Left ventricle myocardium inferior (tissue), 1 donor: ENCODE results near the gene KIRREL3. TPM values are rescaled to one million over a fixed set of nuclear protein-coding genes. Genes with fewer than 3 reads are reported as not detected.

Experiments used
- DNase-seq: peaks from one replicate; pipeline ENCODE4 v3.0.0-alpha.2; 2020
- H3K27ac ChIP-seq: fragments of 200-600 bp; replicated peaks from 2 replicates; pipeline ENCODE4 v1.8.0; 2021
- H3K27me3 ChIP-seq: fragments of 200-600 bp; 2 replicates; pipeline ENCODE4 v1.8.0; 2021; ENCODE audit warnings: low read depth
- H3K36me3 ChIP-seq: fragments of 200-600 bp; 2 replicates; pipeline ENCODE4 v1.8.0; 2021
- H3K4me1 ChIP-seq: fragments of 200-600 bp; 2 replicates; pipeline ENCODE4 v1.8.0; 2021
- H3K4me3 ChIP-seq: fragments of 200-600 bp; 2 replicates; pipeline ENCODE4 v1.8.0; 2021; ENCODE audit warnings: mild to moderate bottlenecking, moderate library complexity
- H3K9me3 ChIP-seq: fragments of 200-600 bp; replicated peaks from 2 replicates; pipeline ENCODE4 v1.8.0; 2021
- intact Hi-C: fragments of 100-400 bp; cut with micrococcal nuclease; formaldehyde crosslinking; loops from one replicate; pipeline ENCODE4 v1.11.0; 2022
- total RNA-seq: library from RNA; stranded (reverse); fragmentation: NEBNext Ultra II Directional; extraction: Animal tissue kit (Norgen Biotek cat#: 25700); gene quantifications from one replicate; pipeline ENCODE4 v1.2.1, GENCODE V29; 2021
- TF ChIP-seq, protein P1 (sequence below): fragments of 200-600 bp; IDR thresholded peaks from 2 replicates; pipeline ENCODE4 v1.8.0; 2021; ENCODE audit warnings: antibody characterized with exemption, mild to moderate bottlenecking, borderline replicate concordance
- donor health status: DM: no; HTN: yes; CAD: no; lungs with severe emphysema.

The KIRREL3 gene
- total RNA-seq, 1 donor from 2014 or later = 0.74 TPM

DNA sequence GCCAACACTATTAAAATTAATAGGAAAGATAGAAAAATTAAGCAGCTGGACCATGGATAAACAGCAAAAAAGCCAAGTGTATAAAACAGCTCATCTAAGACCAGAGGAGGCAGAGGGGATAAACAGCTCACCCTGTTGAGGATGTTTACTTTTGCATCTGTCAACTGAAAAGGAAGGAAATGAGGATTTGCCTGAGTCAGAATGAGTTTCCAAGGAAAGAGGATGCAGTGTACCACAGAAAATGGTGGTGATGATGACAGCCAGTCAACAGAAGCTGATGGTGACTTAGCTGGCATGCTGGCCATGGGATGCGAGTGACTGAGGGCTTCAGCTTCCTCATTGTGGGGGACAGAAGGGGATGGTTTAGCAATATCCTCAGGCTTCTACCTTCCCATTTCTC lies 183.5 kb downstream of the KIRREL3 start:
- no peak overlapping the region for H3K27ac ChIP-seq
- no peaks in the 10 kb centered on the region for H3K4me1 ChIP-seq
- no peaks in the 10 kb centered on the region for H3K9me3 ChIP-seq
- no peak overlapping the region for H3K4me3 ChIP-seq
- no peaks in the 10 kb centered on the region for H3K36me3 ChIP-seq
- intact Hi-C loops = no loop called here
- no peak for DNase-seq
- H3K27me3 ChIP-seq = peaks cover 59% of the 10 kb centered on the region
- TF ChIP-seq, protein P1, sequence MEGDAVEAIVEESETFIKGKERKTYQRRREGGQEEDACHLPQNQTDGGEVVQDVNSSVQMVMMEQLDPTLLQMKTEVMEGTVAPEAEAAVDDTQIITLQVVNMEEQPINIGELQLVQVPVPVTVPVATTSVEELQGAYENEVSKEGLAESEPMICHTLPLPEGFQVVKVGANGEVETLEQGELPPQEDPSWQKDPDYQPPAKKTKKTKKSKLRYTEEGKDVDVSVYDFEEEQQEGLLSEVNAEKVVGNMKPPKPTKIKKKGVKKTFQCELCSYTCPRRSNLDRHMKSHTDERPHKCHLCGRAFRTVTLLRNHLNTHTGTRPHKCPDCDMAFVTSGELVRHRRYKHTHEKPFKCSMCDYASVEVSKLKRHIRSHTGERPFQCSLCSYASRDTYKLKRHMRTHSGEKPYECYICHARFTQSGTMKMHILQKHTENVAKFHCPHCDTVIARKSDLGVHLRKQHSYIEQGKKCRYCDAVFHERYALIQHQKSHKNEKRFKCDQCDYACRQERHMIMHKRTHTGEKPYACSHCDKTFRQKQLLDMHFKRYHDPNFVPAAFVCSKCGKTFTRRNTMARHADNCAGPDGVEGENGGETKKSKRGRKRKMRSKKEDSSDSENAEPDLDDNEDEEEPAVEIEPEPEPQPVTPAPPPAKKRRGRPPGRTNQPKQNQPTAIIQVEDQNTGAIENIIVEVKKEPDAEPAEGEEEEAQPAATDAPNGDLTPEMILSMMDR = no peak

DNA sequence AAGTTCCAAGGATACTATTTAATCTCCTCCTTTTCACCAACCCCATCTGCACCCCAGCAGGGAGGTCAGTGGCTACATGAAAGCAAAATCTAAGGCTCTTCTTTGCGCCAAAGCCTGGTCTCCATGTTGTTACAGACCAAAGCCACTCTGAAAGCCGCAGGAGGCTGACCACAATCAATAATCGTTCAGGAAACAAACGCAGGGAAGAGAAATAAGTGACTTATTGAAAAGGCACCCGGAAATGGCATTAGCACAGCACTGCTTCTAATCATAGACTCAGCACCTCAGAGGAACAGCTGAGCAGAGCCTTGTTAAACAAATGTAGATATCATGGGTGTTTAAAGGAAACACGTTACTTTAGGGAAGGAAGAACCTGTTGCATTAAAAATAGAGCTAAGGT lies 183.9 kb downstream of the KIRREL3 start:
- intact Hi-C loops = no loop called here
- no peak overlapping the region for H3K4me3 ChIP-seq
- H3K4me1 ChIP-seq = no peaks in the 10 kb centered on the region
- H3K9me3 ChIP-seq = no peaks in the 10 kb centered on the region
- H3K27ac ChIP-seq = no peak overlapping the region
- H3K27me3 ChIP-seq = peaks cover 62% of the 10 kb centered on the region
- no peaks in the 10 kb centered on the region for H3K36me3 ChIP-seq
- TF ChIP-seq, protein P1 = no peak
- DNase-seq = no peak

DNA sequence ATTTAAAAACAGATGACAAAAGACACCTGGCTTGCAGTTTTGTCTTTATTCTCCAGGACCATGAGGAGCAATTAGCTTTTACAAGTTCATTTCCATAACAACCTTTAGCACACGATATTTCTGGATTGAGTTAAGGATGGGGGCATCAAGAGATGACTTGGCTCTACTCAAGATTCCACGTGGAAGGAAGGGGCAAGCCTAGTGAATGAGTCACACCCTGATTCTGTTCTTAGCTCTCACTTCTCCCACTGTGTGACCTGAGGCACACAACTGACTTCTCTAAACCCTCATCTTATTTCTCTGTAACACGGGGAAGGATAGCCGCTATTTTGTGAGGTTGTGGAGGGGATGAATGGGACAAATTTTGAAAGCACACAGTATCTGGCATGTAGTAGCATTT lies 185.5 kb downstream of the KIRREL3 start:
- no peaks in the 10 kb centered on the region for H3K9me3 ChIP-seq
- H3K27ac ChIP-seq = no peak overlapping the region
- no peak overlapping the region for H3K4me3 ChIP-seq
- TF ChIP-seq, protein P1 = no peak
- no peaks in the 10 kb centered on the region for H3K4me1 ChIP-seq
- H3K27me3 ChIP-seq = peaks cover 66% of the 10 kb centered on the region
- intact Hi-C loops = no loop called here
- no peak for DNase-seq
- no peaks in the 10 kb centered on the region for H3K36me3 ChIP-seq

DNA sequence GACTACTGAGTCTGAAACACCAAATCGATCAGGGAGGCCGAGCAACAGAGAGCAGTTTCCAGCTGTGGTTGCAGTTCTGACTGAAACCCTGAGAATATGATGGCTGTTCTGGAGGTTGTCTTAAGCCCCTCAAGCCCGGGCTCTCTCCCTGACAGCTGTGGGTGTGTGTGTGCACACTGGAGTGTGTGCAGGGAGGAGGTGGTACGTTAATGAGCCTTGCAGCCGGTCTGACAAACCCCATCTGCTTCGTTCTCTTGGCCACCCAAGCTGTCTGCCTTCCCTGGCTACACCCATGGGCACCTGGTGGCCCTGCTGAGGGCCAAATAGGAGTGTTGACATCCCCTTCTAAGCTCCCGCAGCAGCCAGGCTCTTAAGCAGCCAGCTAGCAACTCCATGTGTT lies 189.8 kb downstream of the KIRREL3 start:
- TF ChIP-seq, protein P1 = no peak
- H3K4me1 ChIP-seq = no peaks in the 10 kb centered on the region
- no peak for DNase-seq
- no peaks in the 10 kb centered on the region for H3K36me3 ChIP-seq
- H3K4me3 ChIP-seq = no peak overlapping the region
- no peak overlapping the region for H3K27ac ChIP-seq
- intact Hi-C loops = no loop called here
- H3K9me3 ChIP-seq = no peaks in the 10 kb centered on the region
- H3K27me3 ChIP-seq = peaks cover 56% of the 10 kb centered on the region

DNA sequence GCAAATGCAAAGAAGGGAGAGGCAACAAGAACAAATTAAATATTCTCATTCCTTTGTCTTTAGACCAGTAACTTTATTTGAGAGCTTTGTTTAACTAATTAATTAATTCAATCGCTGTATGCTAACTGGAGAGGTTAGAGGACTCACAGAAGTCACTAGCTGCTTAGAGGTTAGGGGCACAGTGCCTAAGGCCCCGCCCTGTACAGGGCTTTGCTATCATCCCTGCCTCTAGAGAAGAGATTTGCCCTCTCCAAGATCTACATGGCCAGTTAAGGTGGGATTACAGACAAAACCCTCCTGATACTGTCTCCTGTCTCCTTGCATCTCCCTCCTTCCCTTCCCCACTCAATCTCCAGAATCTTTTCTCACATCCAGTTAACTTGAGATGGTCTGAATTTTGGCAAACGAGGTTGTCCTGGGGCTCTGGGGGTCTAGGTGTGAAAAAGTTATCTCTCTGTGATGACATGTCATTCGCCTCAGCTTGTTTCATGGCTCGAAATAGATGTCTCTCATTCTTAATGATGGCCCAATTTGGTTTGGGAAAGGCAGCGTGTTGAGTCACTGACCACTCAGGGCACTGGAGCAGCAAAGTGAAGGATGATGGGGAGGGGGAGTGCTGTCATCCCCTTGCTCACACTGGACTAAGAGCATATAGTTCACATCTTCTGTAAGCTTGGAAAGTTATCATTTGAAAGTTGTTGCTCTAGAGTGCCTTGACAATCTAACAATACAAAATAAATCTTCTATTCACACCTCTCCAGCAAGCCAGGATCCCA lies 190.9 kb downstream of the KIRREL3 start:
- TF ChIP-seq, protein P1 = no peak
- Histone ChIP-seq H3K9me3 (no peaks in the 10 kb centered on the region), H3K4me3 (no peak overlapping the region), H3K27ac (no peak overlapping the region), H3K27me3 (peaks cover 51% of the 10 kb centered on the region), H3K4me1 (no peaks in the 10 kb centered on the region), H3K36me3 (no peaks in the 10 kb centered on the region)
- no peak for DNase-seq
- intact Hi-C loops = no loop called here
